Upper lobe of right lung (tissue), 1 donor: Measurements from ENCODE around the gene PSME1. TPM values are rescaled to one million over a fixed set of nuclear protein-coding genes. Genes with fewer than 3 reads are reported as not detected.

ENCODE experiments used
- ATAC-seq: fragments of 200-7000 bp; cut with Tn5 transposase; one replicate; pipeline ENCODE4 v1.9.1; 2020; ENCODE audit warnings: mild to moderate bottlenecking, moderate library complexity
- DNase-seq: peaks from one replicate; pipeline ENCODE4 v3.0.0-alpha.2; 2020
- H3K27ac ChIP-seq: fragments of 200-600 bp; one replicate; pipeline ENCODE4 v1.8.0; 2022
- H3K27me3 ChIP-seq: fragments of 200-600 bp; one replicate; pipeline ENCODE4 v1.8.0; 2022; ENCODE audit warnings: mild to moderate bottlenecking
- H3K36me3 ChIP-seq: fragments of 200-600 bp; one replicate; pipeline ENCODE4 v1.8.0; 2022
- H3K4me1 ChIP-seq: fragments of 200-600 bp; one replicate; pipeline ENCODE4 v1.8.0; 2022
- H3K4me3 ChIP-seq: fragments of 200-600 bp; one replicate; pipeline ENCODE4 v1.8.0; 2022; ENCODE audit warnings: mild to moderate bottlenecking
- H3K9me3 ChIP-seq: fragments of 200-600 bp; one replicate; pipeline ENCODE4 v1.8.0; 2022
- CTCF ChIP-seq: fragments of 200-600 bp; IDR thresholded peaks from one replicate; pipeline ENCODE4 v1.8.0; 2022; ENCODE audit warnings: antibody characterized with exemption
- intact Hi-C: fragments of 100-400 bp; cut with DNase I; formaldehyde crosslinking; loops from one replicate; pipeline ENCODE4 v1.11.0; 2022
- total RNA-seq: library from RNA; stranded (reverse); fragmentation: NEBNext Ultra II Directional; extraction: Animal tissue kit (Norgen Biotek cat#: 25700); gene quantifications from one replicate; pipeline ENCODE4 v1.2.1, GENCODE V29; 2021
- donor health status: DM: no; HTN: yes; CAD: no; lungs with severe emphysema.

Gene PSME1
- total RNA-seq, 1 donor from 2014 or later, result 171 TPM

GRCh38 chr14:24145219-24145618 is 9.2 kb downstream of the PSME1 start:
- H3K4me3 ChIP-seq, result peak overlapping the region; percentile 76
- DNase-seq, result no peak

GRCh38 chr14:24145690-24146452 is 9.9 kb downstream of the PSME1 start:
- Histone ChIP-seq H3K4me1 (peaks cover 28% of the 10 kb centered on the region), H3K27ac (peak overlapping the region; percentile 87), H3K9me3 (no peaks in the 10 kb centered on the region), H3K36me3 (peaks cover 38% of the 10 kb centered on the region), H3K27me3 (no peaks in the 10 kb centered on the region), H3K4me3 (peak overlapping the region; percentile 76)
- intact Hi-C loops, result no loop called here
- TF ChIP-seq CTCF, result no peak
- DNase-seq (no peak), ATAC-seq (no peak)

More at GRCh38 chr14:24145219-24145618, 9.2 kb downstream of the PSME1 start:
- peaks cover 29% of the 10 kb centered on the region for H3K4me1 ChIP-seq
- no peak for TF ChIP-seq CTCF
- ATAC-seq, result no peak
- no peaks in the 10 kb centered on the region for H3K9me3 ChIP-seq
- no peaks in the 10 kb centered on the region for H3K27me3 ChIP-seq
- intact Hi-C loops, result no loop called here
- H3K36me3 ChIP-seq, result peaks cover 31% of the 10 kb centered on the region
- no peak overlapping the region for H3K27ac ChIP-seq

- peaks cover 44% of the 10 kb centered on the region for H3K36me3 ChIP-seq
- peaks cover 28% of the 10 kb centered on the region for H3K4me1 ChIP-seq
- DNase-seq, result peak; percentile 96
- no peaks in the 10 kb centered on the region for H3K9me3 ChIP-seq
- peak within 1 kb of the TSS; percentile 76 for H3K4me3 ChIP-seq
- no peak for TF ChIP-seq CTCF
- intact Hi-C loops, result no loop called here
- peak within 1 kb of the TSS; percentile 87 for H3K27ac ChIP-seq
- H3K27me3 ChIP-seq, result no peaks in the 10 kb centered on the region
- ATAC-seq, result peak; percentile 86
Observed at GRCh38 chr14:24146453-24146977, 10.5 kb downstream of the PSME1 start, which contains the start of gene PSME2. TSS of gene PSME2 (minus strand) at chr14:24146610. CDS start at chr14:24146581, 29 bp downstream.

GRCh38 chr14:24146978-24147760 is 11.2 kb downstream of the PSME1 start, which contains the start of gene RNF31:
TSS of gene RNF31 (plus strand) at chr14:24147498. CDS start at chr14:24147699, 201 bp downstream.
- Histone ChIP-seq H3K4me1 (peaks cover 23% of the 10 kb centered on the region), H3K27ac (peak within 1 kb of the TSS; percentile 87), H3K4me3 (peak within 1 kb of the TSS; percentile 76), H3K36me3 (peaks cover 50% of the 10 kb centered on the region), H3K9me3 (no peaks in the 10 kb centered on the region), H3K27me3 (no peaks in the 10 kb centered on the region)
- no peak for TF ChIP-seq CTCF
- DNase-seq (peak; percentile 98), ATAC-seq (peak; percentile 94)
- intact Hi-C loops, result no loop called here

- intact Hi-C loops, result no loop called here
- H3K4me1 ChIP-seq, result peaks cover 22% of the 10 kb centered on the region
- DNase-seq, result no peak
Observed at GRCh38 chr14:24147761-24148428, 11.9 kb downstream of the PSME1 start.

More at GRCh38 chr14:24147761-24148428, 11.9 kb downstream of the PSME1 start:
- no peaks in the 10 kb centered on the region for H3K27me3 ChIP-seq
- H3K9me3 ChIP-seq, result no peaks in the 10 kb centered on the region
- H3K27ac ChIP-seq, result peak overlapping the region; percentile 87
- TF ChIP-seq CTCF, result no peak
- H3K36me3 ChIP-seq, result peaks cover 58% of the 10 kb centered on the region
- H3K4me3 ChIP-seq, result peak overlapping the region; percentile 76
- no peak for ATAC-seq
